ENCODE data around the gene SNRNP70.

The SNRNP70 gene

GRCh38 chr19:49102303-49102702 is 17.1 kb downstream of the SNRNP70 start:
- no peak for DNase-seq

GRCh38 chr19:49103331-49104085 is 18.3 kb downstream of the SNRNP70 start:
- DNase-seq, result no peak

- DNase-seq, result no peak
These were observed 19.1 kb downstream of the SNRNP70 start for GRCh38 chr19:49104229-49104864.

- DNase-seq, result peak; percentile 42
These were observed 21.4 kb downstream of the SNRNP70 start for GRCh38 chr19:49106648-49107135.

- no peak for DNase-seq
These were observed 22.6 kb downstream of the SNRNP70 start for GRCh38 chr19:49107625-49108459.

- no peak for DNase-seq
These were observed 23.8 kb downstream of the SNRNP70 start for GRCh38 chr19:49109051-49109450.

GRCh38 chr19:49109569-49110233 is 24.4 kb downstream of the SNRNP70 start:
- no peak for DNase-seq

- no peak for DNase-seq
These were observed 25.3 kb downstream of the SNRNP70 start for GRCh38 chr19:49110567-49110966.

- DNase-seq, result no peak
These were observed 26.2 kb downstream of the SNRNP70 start for GRCh38 chr19:49111218-49111998.

GRCh38 chr19:49113762-49114629 is 28.7 kb downstream of the SNRNP70 start, which contains the start of gene LIN7B:
TSS of gene LIN7B (plus strand) at chr19:49114370. CDS start at chr19:49114405, 35 bp downstream.
- DNase-seq, result peak; percentile 57

- no peak for DNase-seq
These were observed 29.5 kb downstream of the SNRNP70 start for GRCh38 chr19:49114630-49115363.

GRCh38 chr19:49116544-49116943 is 31.3 kb downstream of the SNRNP70 start:
- DNase-seq, result no peak

- DNase-seq, result no peak
These were observed 32.7 kb downstream of the SNRNP70 start for GRCh38 chr19:49117677-49118564.

- DNase-seq, result peak; percentile 87
These were observed 33.5 kb downstream of the SNRNP70 start, which contains the start of gene C19orf73 for GRCh38 chr19:49118565-49119410. TSS of gene C19orf73 (minus strand) at chr19:49119143. CDS start at chr19:49119022, 121 bp downstream.

GRCh38 chr19:49119411-49120324 is 34.4 kb downstream of the SNRNP70 start, which contains the start of gene PPFIA3:
TSS of gene PPFIA3 (plus strand) at chr19:49119544. CDS start at chr19:49127874, 8,330 bp downstream.
- DNase-seq, result peak; percentile 55

- DNase-seq, result no peak
These were observed 35.1 kb downstream of the SNRNP70 start for GRCh38 chr19:49120325-49120683.

GRCh38 chr19:49120868-49121267 is 35.6 kb downstream of the SNRNP70 start:
- no peak for DNase-seq
